Measurements from ENCODE around the gene NPNT.

- TF ChIP-seq CTCF (IDR thresholded peaks at IDR 0.05): no peak
- TF ChIP-seq POLR2A (IDR thresholded peaks at IDR 0.05): no peak
Observed at GRCh38 chr4:105923497-105924238, 28.4 kb downstream of the NPNT start.

Measured in adrenal gland (tissue), 5 donors.